Fibroblast of lung (primary cell): ENCODE results near the gene NKAIN2.

ENCODE experiments used
- EZH2 ChIP-seq: IDR thresholded peaks from 2 replicates; pipeline ENCODE4 v1.5.1; 2012; ENCODE audit warnings: low read length, control low read depth, mild to moderate bottlenecking; ENCODE audit errors: missing control alignments
- TF ChIP-seq, protein P1 (sequence below), 2 donors: IDR thresholded peaks in 1 of 2; conservative IDR thresholded peaks in 1 of 2; 1 replicate in 1 of 2; 2 replicates in 1 of 2; pipeline ENCODE4 v1.5.1; 2011 to 2012; ENCODE audit warnings: low read length in 2 of 2, control low read depth in 1 of 2, inconsistent platforms in 1 of 2, low read depth in 1 of 2, mild to moderate bottlenecking in 1 of 2

DNA sequence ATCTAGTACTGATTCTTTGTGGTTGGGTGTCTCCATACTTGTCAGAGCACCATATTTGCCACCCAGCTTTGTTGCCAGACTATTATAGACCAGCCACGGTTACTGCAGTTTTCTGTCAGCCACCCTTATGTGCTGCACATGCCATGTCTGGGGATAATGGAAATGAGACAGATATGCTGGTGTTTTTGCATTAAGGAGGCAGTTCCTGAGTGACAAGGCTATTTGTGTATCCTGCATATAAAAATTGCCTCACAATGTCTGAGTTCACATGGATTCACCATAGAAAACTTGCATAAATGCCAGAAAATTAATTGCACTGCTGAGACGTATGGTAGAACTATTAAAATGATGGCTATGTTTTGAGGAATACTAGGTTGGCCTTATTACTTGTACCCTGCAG is 51.8 kb downstream of the NKAIN2 start:
- TF ChIP-seq, protein P1, sequence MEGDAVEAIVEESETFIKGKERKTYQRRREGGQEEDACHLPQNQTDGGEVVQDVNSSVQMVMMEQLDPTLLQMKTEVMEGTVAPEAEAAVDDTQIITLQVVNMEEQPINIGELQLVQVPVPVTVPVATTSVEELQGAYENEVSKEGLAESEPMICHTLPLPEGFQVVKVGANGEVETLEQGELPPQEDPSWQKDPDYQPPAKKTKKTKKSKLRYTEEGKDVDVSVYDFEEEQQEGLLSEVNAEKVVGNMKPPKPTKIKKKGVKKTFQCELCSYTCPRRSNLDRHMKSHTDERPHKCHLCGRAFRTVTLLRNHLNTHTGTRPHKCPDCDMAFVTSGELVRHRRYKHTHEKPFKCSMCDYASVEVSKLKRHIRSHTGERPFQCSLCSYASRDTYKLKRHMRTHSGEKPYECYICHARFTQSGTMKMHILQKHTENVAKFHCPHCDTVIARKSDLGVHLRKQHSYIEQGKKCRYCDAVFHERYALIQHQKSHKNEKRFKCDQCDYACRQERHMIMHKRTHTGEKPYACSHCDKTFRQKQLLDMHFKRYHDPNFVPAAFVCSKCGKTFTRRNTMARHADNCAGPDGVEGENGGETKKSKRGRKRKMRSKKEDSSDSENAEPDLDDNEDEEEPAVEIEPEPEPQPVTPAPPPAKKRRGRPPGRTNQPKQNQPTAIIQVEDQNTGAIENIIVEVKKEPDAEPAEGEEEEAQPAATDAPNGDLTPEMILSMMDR (conservative IDR thresholded peaks at IDR 0.05 in 1 of 2, IDR thresholded peaks at IDR 0.05 in 1 of 2; ENCODE audit: low read depth in 1 of 2, low read length in 2 of 2): no peak
- TF ChIP-seq EZH2: no peak
